Small intestine (tissue), 7 donors: ENCODE results near the gene TRPM3. TPM values are rescaled to one million over a fixed set of nuclear protein-coding genes. Genes with fewer than 3 reads are reported as not detected.

Experiments
- DNase-seq, 2 donors: peaks; one replicate each; pipeline versions ENCODE4 v3.0.0 to v3.0.0-alpha.2; 2013
- FAIRE-seq: peaks from 2 replicates; lab custom pipeline; 2012; peaks lifted over from hg19 to GRCh38; lab: Jason Lieb, UNC
- H3K27ac ChIP-seq, 3 donors: one replicate each; pipeline ENCODE4 v1.5.1; 2013; ENCODE audit warnings: low read length in 2 of 3, mild to moderate bottlenecking in 2 of 3, control low read depth in 1 of 3, inconsistent platforms in 1 of 3, low read depth in 1 of 3, moderate library complexity in 1 of 3
- H3K27me3 ChIP-seq, 3 donors: one replicate each; pipeline ENCODE4 v1.6.1; 2013; ENCODE audit warnings: low read length in 3 of 3, inconsistent platforms in 1 of 3; ENCODE audit not compliant: control insufficient read depth in 3 of 3, insufficient read depth in 3 of 3
- H3K36me3 ChIP-seq, 3 donors: one replicate each; pipeline ENCODE4 v1.6.1; 2013; ENCODE audit warnings: low read length in 3 of 3, inconsistent platforms in 1 of 3, low read depth in 1 of 3, mild to moderate bottlenecking in 1 of 3, moderate library complexity in 1 of 3; ENCODE audit not compliant: control insufficient read depth in 3 of 3, insufficient read depth in 2 of 3
- H3K4me1 ChIP-seq, 3 donors: one replicate each; pipeline ENCODE4 v1.6.1; 2013; ENCODE audit warnings: low read length in 2 of 3, inconsistent platforms in 1 of 3, low read depth in 1 of 3, mild to moderate bottlenecking in 1 of 3, moderate library complexity in 1 of 3; ENCODE audit not compliant: control insufficient read depth in 3 of 3, insufficient read depth in 2 of 3
- H3K4me3 ChIP-seq, 3 donors: one replicate each; pipeline ENCODE4 v1.5.1; 2013; ENCODE audit warnings: low read length in 3 of 3, control low read depth in 1 of 3, inconsistent platforms in 1 of 3, low read depth in 1 of 3, mild to moderate bottlenecking in 1 of 3, moderate library complexity in 1 of 3
- H3K9me3 ChIP-seq, 2 donors: one replicate each; pipeline ENCODE4 v1.6.1; 2013; ENCODE audit warnings: low read depth in 1 of 2, low read length in 1 of 2; ENCODE audit not compliant: control insufficient read depth in 2 of 2, insufficient read depth in 1 of 2
- WGBS, 3 donors: extraction: QIAGEN DNeasy Blood & Tissue Kit; methylation state at CpG; one replicate each; pipeline ENCODE4 v1.1.7; 2013; 5-methylcytosine and 5-hydroxymethylcytosine counted together
- polyA plus RNA-seq, 4 donors: library from polyadenylated mRNA; stranded (reverse) in 3 of 4; unstranded in 1 of 4; fragments of 200-250 nt in 3 of 4; fragments of 120-200 nt in 1 of 4; gene quantifications; one replicate each; pipeline versions ENCODE4 v1.2.1 to v1.2.3, GENCODE V29; 2013
- donor health status: healthy with polysubstance abuse.
- donor health status: control.
- donor health status: control.
- donor health status: Bipolar disorder and iron deficiency.
- donor health status: healthy.

TRPM3 gene
- polyA plus RNA-seq, 4 donors = 0.15 to 2.5 (median 0.78) TPM

DNA sequence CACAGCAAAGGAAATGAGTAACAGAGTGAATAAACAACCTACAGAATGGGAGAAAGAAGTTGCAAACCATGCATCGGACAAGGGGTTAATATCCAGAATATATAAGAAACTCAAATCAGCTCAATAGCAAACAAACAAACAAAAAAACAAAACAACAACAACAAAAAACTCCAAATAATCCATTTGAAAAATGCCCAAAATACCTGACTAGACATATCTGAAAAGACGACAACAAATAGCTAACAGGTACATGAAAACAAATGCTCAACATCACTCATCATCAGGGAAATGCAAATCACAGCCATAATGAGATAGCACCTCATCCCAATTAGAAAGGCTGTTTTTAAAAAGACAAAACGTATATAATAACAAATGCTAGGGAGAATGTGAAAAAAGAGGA lies 111.2 kb downstream of the TRPM3 start:
- no peak overlapping the region for H3K27ac ChIP-seq
- no peaks in the 10 kb centered on the region for H3K36me3 ChIP-seq
- H3K4me1 ChIP-seq = no peaks in the 10 kb centered on the region
- FAIRE-seq = no peak
- no peak overlapping the region for H3K4me3 ChIP-seq
- WGBS, 3 donors = 85 to 88% (median 85%) methylated on average over 3 of the region's 3 CpGs
- H3K9me3 ChIP-seq = peaks cover 0 to under 1% of the 10 kb centered on the region in 2 donors
- no peak for DNase-seq
- H3K27me3 ChIP-seq = no peaks in the 10 kb centered on the region

DNA sequence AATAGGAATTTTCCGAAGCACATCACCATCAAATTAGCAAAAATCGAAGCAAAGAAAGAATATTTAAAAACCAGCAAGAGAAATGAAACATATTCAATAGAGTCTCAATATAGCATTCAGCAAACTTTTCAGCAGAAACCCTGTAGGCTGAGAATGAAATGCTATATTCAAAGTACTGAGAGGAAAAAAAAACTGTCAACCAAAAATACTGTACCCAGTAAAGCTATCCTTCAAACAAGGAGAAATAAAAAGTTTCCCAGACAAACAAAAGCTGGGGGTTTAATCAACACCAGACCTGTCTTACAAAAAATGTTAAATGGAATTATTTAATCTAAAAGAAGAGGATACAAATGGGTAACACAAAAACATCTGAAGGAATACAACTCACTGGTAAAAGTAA lies 116.0 kb downstream of the TRPM3 start:
- DNase-seq = no peak
- Histone ChIP-seq H3K27ac (no peak overlapping the region), H3K4me1 (no peaks in the 10 kb centered on the region), H3K36me3 (no peaks in the 10 kb centered on the region), H3K27me3 (no peaks in the 10 kb centered on the region), H3K9me3 (peaks cover 0 to 11% of the 10 kb centered on the region in 2 donors), H3K4me3 (no peak overlapping the region)
- FAIRE-seq = no peak
- WGBS, 3 donors = 79 to 90% (median 87%) methylated on average over 2 of the region's 2 CpGs

DNA sequence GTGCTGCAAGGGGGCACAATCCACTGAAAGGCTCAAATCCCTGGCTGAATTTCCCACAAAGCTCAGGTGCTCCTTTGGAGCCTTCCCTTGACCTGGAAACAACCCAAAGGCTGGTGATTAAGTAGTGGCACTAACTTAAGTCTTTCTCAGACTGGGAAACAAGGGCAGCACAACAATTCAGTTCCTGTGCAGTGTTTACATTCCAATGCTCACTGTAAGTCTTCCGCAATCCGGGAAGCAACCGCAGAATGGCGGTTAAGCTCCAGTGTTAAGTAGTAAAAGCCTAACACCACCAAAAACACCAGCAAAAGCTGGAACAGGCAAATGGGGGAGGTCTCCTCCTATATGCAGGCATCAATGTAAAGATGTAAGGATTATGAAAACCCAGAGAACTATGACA lies 117.2 kb downstream of the TRPM3 start:
- no peaks in the 10 kb centered on the region for H3K27me3 ChIP-seq
- no peak for FAIRE-seq

DNA sequence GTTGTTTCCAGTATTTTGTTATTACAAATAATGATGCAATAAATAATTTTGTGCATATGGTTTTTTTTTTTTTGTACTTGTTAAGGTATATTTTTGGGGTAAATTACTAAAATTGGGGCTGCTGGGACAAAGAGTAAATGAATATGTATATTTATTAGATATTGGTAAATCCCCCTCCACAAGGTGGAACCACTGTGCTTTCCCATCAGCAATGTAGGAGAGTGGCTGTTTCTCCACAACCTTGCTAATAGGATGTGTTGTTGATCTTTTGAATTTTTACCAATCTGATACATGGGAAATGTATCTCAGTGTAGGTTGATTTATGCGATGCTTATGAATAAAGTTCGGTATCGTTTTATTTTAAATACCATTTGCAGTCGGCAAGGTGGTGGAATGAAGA lies 118.1 kb downstream of the TRPM3 start:
- DNase-seq (no peak), FAIRE-seq (no peak)
- Histone ChIP-seq H3K36me3 (no peaks in the 10 kb centered on the region), H3K9me3 (peaks cover 0 to 11% of the 10 kb centered on the region in 2 donors), H3K27me3 (no peaks in the 10 kb centered on the region), H3K4me3 (no peak overlapping the region), H3K4me1 (no peaks in the 10 kb centered on the region), H3K27ac (no peak overlapping the region)
- WGBS, 3 donors = 95 to 100% (median 95%) methylated on average over 4 of the region's 4 CpGs

More for the DNA sequence above, 117.2 kb downstream of the TRPM3 start:
- Histone ChIP-seq H3K27ac (no peak overlapping the region), H3K4me1 (no peaks in the 10 kb centered on the region), H3K9me3 (peaks cover 0 to 11% of the 10 kb centered on the region in 2 donors), H3K4me3 (no peak overlapping the region), H3K36me3 (no peaks in the 10 kb centered on the region)
- 96% methylated on average over 4 of the region's 4 CpGs for WGBS, 3 donors
- DNase-seq = no peak

DNA sequence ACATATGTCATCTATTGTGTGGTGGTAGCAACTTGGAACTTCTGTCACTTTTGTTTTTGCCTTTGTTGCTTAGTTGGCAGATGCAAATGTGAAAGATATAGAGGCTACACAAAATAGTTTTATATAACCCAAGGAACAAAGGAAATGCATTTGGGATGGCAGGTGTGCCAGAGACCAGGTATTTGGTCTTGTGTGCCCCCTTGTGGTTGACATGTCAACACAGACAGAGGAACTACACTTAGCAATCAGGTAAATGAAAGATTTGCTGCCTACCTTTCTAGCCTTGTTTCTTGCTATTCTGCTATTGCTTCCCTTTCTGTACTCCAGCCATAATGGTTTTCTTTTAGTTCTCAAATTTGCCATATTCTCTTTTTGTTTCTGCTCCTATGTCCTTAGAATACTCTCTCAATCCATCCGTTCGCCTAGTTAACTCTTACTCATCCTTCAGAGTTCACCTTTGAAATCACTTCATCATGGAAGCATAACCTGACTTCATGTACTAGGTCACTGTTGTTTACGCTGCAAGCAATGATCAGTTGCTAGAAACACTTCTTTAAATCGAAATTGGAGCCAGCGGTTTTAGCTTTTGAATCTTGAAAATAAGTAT lies 119.5 kb downstream of the TRPM3 start:
- Histone ChIP-seq H3K36me3 (no peaks in the 10 kb centered on the region), H3K27me3 (no peaks in the 10 kb centered on the region), H3K4me1 (no peaks in the 10 kb centered on the region), H3K9me3 (peaks cover 0 to 11% of the 10 kb centered on the region in 2 donors), H3K27ac (no peak overlapping the region), H3K4me3 (no peak overlapping the region)
- DNase-seq = peak; percentile 25 to 68
- no peak for FAIRE-seq
- WGBS, 3 donors = 65 to 78% (median 67%) methylated on average over 5 of the region's 5 CpGs

DNA sequence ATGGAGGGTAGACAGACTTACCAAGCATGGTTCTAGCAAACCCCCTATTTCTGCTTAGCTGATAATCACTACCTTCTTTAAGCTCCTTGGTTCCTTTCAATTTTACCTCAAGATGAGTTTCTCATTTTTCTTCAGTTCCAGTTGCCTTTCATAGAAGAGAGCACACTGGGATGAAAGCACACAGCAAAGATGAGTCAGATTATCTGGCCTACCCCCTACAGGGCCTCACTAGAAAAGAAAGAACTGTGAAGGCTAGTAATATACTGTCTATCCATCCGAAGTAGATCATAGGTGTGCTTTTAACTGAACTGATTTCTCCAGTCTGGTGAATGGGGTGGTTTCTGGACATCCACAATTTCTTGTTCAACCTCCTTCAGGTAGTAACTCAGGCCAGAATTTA lies 122.5 kb downstream of the TRPM3 start:
- H3K9me3 ChIP-seq = peaks cover 0 to 1% of the 10 kb centered on the region in 2 donors
- DNase-seq = no peak
- 56 to 69% (median 67%) methylated on average over 1 of the region's 1 CpG for WGBS, 3 donors
- H3K4me3 ChIP-seq = no peak overlapping the region
- H3K4me1 ChIP-seq = no peaks in the 10 kb centered on the region
- FAIRE-seq = no peak
- H3K27ac ChIP-seq = no peak overlapping the region
- no peaks in the 10 kb centered on the region for H3K36me3 ChIP-seq
- no peaks in the 10 kb centered on the region for H3K27me3 ChIP-seq

DNA sequence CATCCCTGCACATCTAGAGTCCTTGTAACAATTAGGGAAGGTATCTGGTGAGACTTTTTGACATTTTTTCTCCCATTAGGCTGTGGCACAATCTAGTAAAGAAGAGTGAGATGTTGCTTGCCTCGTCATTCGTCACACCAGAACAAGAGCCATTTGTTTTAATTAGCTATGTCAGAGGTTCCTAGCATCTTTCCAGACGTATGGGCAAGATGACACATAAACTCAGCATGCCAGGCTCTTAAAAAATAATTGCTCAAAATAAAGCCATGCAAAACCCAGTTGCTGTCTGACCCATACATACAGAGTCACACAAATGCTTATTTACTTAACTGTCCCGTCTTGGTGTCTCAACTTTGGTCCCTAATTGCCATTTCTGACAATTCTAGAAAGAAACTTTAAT lies 125.9 kb downstream of the TRPM3 start:
- Histone ChIP-seq H3K4me3 (no peak overlapping the region), H3K36me3 (no peaks in the 10 kb centered on the region), H3K27ac (no peak overlapping the region), H3K27me3 (no peaks in the 10 kb centered on the region), H3K4me1 (no peaks in the 10 kb centered on the region), H3K9me3 (no peaks in the 10 kb centered on the region)
- WGBS, 3 donors = 72 to 82% (median 73%) methylated on average over 4 of the region's 4 CpGs
- FAIRE-seq = no peak
- no peak for DNase-seq

DNA sequence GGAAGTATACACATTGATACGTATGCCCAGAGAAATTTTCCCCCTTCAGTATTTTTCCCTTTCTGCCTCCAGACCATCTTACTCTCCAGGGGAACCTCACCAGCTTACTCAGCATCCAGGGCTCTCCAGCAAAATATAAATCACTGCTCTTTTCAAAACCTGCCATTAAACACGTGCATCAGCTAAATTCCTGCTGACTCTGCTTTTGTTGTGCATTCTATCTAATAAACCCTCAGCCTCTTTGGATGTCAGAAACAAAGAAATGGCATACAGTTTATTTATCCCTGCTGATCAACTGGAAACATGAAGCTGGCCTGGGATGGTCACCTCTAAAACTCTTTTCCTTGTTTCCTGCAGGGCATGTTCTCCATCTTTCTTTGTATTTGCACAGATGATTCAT lies 126.8 kb downstream of the TRPM3 start:
- WGBS, 3 donors = 60 to 75% (median 68%) methylated on average over 2 of the region's 2 CpGs
- H3K4me3 ChIP-seq = no peak overlapping the region
- H3K36me3 ChIP-seq = no peaks in the 10 kb centered on the region
- DNase-seq (no peak), FAIRE-seq (no peak)
- H3K4me1 ChIP-seq = no peaks in the 10 kb centered on the region
- H3K9me3 ChIP-seq = no peaks in the 10 kb centered on the region
- no peak overlapping the region for H3K27ac ChIP-seq
- no peaks in the 10 kb centered on the region for H3K27me3 ChIP-seq

DNA sequence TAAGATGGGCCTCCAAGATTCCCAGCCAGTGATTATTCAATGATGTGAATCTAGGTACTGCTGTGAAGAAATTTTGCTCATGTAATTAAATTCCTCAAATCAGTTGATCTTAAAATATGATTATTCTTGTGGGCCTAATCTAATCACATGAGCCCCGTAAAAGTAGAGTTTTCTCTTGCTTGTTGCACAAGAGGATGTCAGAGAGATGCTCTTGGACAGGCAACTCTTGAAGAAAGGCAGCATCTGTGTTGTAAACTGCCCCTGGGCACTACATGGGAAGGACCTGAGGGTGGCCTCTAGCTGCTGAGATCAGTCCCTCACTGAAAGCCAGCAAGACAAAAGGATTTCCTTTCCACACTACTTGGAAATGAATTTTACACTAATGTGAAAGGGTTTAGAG lies 132.9 kb downstream of the TRPM3 start:
- no peak overlapping the region for H3K27ac ChIP-seq
- no peaks in the 10 kb centered on the region for H3K36me3 ChIP-seq
- H3K4me1 ChIP-seq = no peaks in the 10 kb centered on the region
- WGBS, 3 donors = 70 to 81% (median 81%) methylated on average over 1 of the region's 1 CpG
- H3K27me3 ChIP-seq = no peaks in the 10 kb centered on the region
- FAIRE-seq = no peak
- no peak overlapping the region for H3K4me3 ChIP-seq
- H3K9me3 ChIP-seq = peaks cover 0 to 3% of the 10 kb centered on the region in 2 donors
- no peak for DNase-seq
